ENCODE measurements around the gene BCAP29. TPM values are rescaled to one million over a fixed set of nuclear protein-coding genes. Genes with fewer than 3 reads are reported as not detected.

The BCAP29 gene
- polyA plus RNA-seq, 4 donors, result 16.8 to 39.6 (median 27.1) TPM

- WGBS, 3 donors, result 95 to 100% (median 98%) methylated on average over 4 of the region's 4 CpGs
Measured at GRCh38 chr7:107544848-107545591, 35.0 kb upstream of the BCAP29 start.

GRCh38 chr7:107551936-107552335, 28.1 kb upstream of the BCAP29 start:
- H3K27me3 ChIP-seq (ENCODE audit: control insufficient read depth in 3 of 3, insufficient read depth in 3 of 3, low read length in 3 of 3), result no peaks in the 10 kb centered on the region
- no peak overlapping the region for H3K4me3 ChIP-seq (ENCODE audit: low read depth in 1 of 3, low read length in 3 of 3)
- FAIRE-seq (no peak), DNase-seq (no peak)
- peaks cover 3 to 13% (median 11%) of the 10 kb centered on the region in 3 donors for H3K36me3 ChIP-seq (ENCODE audit: control insufficient read depth in 3 of 3, insufficient read depth in 2 of 3, low read depth in 1 of 3, low read length in 3 of 3)
- no peaks in the 10 kb centered on the region for H3K9me3 ChIP-seq (ENCODE audit: control insufficient read depth in 2 of 2, insufficient read depth in 1 of 2, low read depth in 1 of 2, low read length in 1 of 2)
- no peaks in the 10 kb centered on the region for H3K4me1 ChIP-seq (ENCODE audit: control insufficient read depth in 3 of 3, insufficient read depth in 2 of 3, low read depth in 1 of 3, low read length in 2 of 3)
- no peak overlapping the region for H3K27ac ChIP-seq (ENCODE audit: low read depth in 1 of 3, low read length in 2 of 3)
- 99 to 100% (median 100%) methylated on average over 1 of the region's 1 CpG for WGBS, 3 donors

More at GRCh38 chr7:107544848-107545591, 35.0 kb upstream of the BCAP29 start:
- Histone ChIP-seq H3K4me3 (ENCODE audit: low read depth in 1 of 3, low read length in 3 of 3) (no peak overlapping the region), H3K27ac (ENCODE audit: low read depth in 1 of 3, low read length in 2 of 3) (no peak overlapping the region), H3K27me3 (ENCODE audit: control insufficient read depth in 3 of 3, insufficient read depth in 3 of 3, low read length in 3 of 3) (no peaks in the 10 kb centered on the region), H3K36me3 (ENCODE audit: control insufficient read depth in 3 of 3, insufficient read depth in 2 of 3, low read depth in 1 of 3, low read length in 3 of 3) (peaks cover 0 to 31% (median 8%) of the 10 kb centered on the region in 3 donors), H3K9me3 (ENCODE audit: control insufficient read depth in 2 of 2, insufficient read depth in 1 of 2, low read depth in 1 of 2, low read length in 1 of 2) (peaks cover 0 to 17% of the 10 kb centered on the region in 2 donors), H3K4me1 (ENCODE audit: control insufficient read depth in 3 of 3, insufficient read depth in 2 of 3, low read depth in 1 of 3, low read length in 2 of 3) (no peaks in the 10 kb centered on the region)
- no peak for DNase-seq
- no peak for FAIRE-seq

DNA sequence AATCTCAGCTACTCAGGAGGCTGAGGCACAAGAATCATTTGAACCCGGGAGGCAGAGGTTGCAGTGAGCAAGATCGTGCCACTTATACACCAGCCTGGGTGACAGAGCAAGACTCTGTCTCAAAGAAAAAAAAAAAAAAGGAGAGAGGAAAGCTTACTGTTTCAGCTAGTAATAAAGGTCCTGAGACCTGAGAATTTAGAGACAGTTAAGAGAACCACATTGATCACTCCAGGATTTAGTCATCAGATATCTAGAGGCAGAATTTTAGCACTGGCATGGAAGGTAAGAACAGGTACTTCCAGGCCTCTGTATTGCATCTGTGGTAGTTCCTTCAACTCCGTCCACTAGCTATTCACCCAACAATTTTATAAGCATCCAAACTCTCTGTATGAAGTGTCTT, 24.2 kb upstream of the BCAP29 start:
- Histone ChIP-seq H3K4me1 (ENCODE audit: control insufficient read depth in 3 of 3, insufficient read depth in 2 of 3, low read depth in 1 of 3, low read length in 2 of 3) (peaks cover 0 to 4% (median 0%) of the 10 kb centered on the region in 3 donors), H3K9me3 (ENCODE audit: control insufficient read depth in 2 of 2, insufficient read depth in 1 of 2, low read depth in 1 of 2, low read length in 1 of 2) (no peaks in the 10 kb centered on the region), H3K27ac (ENCODE audit: low read depth in 1 of 3, low read length in 2 of 3) (no peak overlapping the region), H3K36me3 (ENCODE audit: control insufficient read depth in 3 of 3, insufficient read depth in 2 of 3, low read depth in 1 of 3, low read length in 3 of 3) (peaks cover 3 to 15% (median 8%) of the 10 kb centered on the region in 3 donors), H3K4me3 (ENCODE audit: low read depth in 1 of 3, low read length in 3 of 3) (no peak overlapping the region), H3K27me3 (ENCODE audit: control insufficient read depth in 3 of 3, insufficient read depth in 3 of 3, low read length in 3 of 3) (no peaks in the 10 kb centered on the region)
- no peak for FAIRE-seq
- WGBS, 3 donors, result 90 to 96% (median 93%) methylated on average over 3 of the region's 3 CpGs
- DNase-seq, result no peak

- Histone ChIP-seq H3K4me3 (ENCODE audit: low read depth in 1 of 3, low read length in 3 of 3) (peak overlapping the region in 1 of 3 donors; percentile 14), H3K27ac (ENCODE audit: low read depth in 1 of 3, low read length in 2 of 3) (no peak overlapping the region), H3K27me3 (ENCODE audit: control insufficient read depth in 3 of 3, insufficient read depth in 3 of 3, low read length in 3 of 3) (no peaks in the 10 kb centered on the region), H3K9me3 (ENCODE audit: control insufficient read depth in 2 of 2, insufficient read depth in 1 of 2, low read depth in 1 of 2, low read length in 1 of 2) (no peaks in the 10 kb centered on the region), H3K36me3 (ENCODE audit: control insufficient read depth in 3 of 3, insufficient read depth in 2 of 3, low read depth in 1 of 3, low read length in 3 of 3) (peaks cover 3 to 12% (median 5%) of the 10 kb centered on the region in 3 donors), H3K4me1 (ENCODE audit: control insufficient read depth in 3 of 3, insufficient read depth in 2 of 3, low read depth in 1 of 3, low read length in 2 of 3) (peaks cover 0 to 13% (median 10%) of the 10 kb centered on the region in 3 donors)
- FAIRE-seq (no peak), DNase-seq (no peak)
- 56 to 64% (median 57%) methylated on average over 2 of the region's 2 CpGs for WGBS, 3 donors
Measured at GRCh38 chr7:107559864-107560263, 20.2 kb upstream of the BCAP29 start.

- no peak for FAIRE-seq
Measured at GRCh38 chr7:107560898-107561516, 19.0 kb upstream of the BCAP29 start.

GRCh38 chr7:107563081-107563774, 16.8 kb upstream of the BCAP29 start:
- WGBS, 3 donors, result 1 to 2% (median 2%) methylated on average over 20 to 21 of the region's 21 CpGs

More at GRCh38 chr7:107560898-107561516, 19.0 kb upstream of the BCAP29 start:
- Histone ChIP-seq H3K36me3 (ENCODE audit: control insufficient read depth in 3 of 3, insufficient read depth in 2 of 3, low read depth in 1 of 3, low read length in 3 of 3) (peaks cover 0 to 9% (median 4%) of the 10 kb centered on the region in 3 donors), H3K9me3 (ENCODE audit: control insufficient read depth in 2 of 2, insufficient read depth in 1 of 2, low read depth in 1 of 2, low read length in 1 of 2) (no peaks in the 10 kb centered on the region), H3K27ac (ENCODE audit: low read depth in 1 of 3, low read length in 2 of 3) (no peak overlapping the region), H3K4me3 (ENCODE audit: low read depth in 1 of 3, low read length in 3 of 3) (no peak overlapping the region), H3K27me3 (ENCODE audit: control insufficient read depth in 3 of 3, insufficient read depth in 3 of 3, low read length in 3 of 3) (no peaks in the 10 kb centered on the region), H3K4me1 (ENCODE audit: control insufficient read depth in 3 of 3, insufficient read depth in 2 of 3, low read depth in 1 of 3, low read length in 2 of 3) (peaks cover 0 to 13% (median 10%) of the 10 kb centered on the region in 3 donors)
- WGBS, 3 donors, result 83 to 87% (median 86%) methylated on average over 6 of the region's 6 CpGs
- DNase-seq, result peak in 1 of 2 donors; percentile 29

DNA sequence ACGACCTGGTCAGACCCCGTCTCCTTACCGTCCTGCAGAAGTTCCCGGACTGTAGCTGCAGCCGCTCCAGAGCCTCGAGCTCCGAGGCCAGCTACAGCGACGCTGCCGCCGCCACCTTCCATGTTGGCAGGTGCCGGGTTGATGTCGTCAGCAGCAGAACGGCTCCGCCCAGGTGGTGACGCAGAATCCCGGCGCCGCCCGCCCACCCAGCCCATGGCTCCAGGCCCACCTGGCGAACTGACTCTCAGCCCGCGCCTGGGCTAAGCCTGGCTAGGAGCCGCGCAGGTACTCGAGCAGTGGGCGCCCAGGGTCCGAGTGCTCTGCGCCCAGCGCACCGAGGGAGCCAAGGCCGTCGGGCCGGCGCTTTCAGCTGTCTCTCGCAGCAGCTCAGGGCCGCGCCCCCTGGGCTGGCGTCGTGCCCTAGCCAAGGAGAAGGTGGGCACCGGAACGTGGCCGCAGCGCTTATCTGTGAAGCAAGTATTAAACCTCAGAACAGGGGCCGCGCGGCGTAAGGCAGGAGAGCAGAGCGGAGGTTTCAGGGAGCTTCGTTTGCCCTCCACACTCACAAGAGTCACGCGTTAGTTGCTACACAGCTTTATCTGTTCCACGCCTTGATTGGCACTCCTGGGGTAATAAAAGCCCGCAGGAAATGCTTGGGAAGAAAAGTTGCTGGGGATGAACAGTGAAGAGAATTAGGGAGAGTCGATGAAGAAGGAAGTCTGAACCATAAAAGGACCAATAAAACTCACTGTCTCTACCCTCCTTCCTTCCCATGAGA, 16.1 kb upstream of the BCAP29 start, which contains the start of the genes COG5 and DUS4L:
COG5 (minus strand) TSS at position 146 of the 778 bp plus-strand sequence; CDS start at position 122, 24 bp downstream.
DUS4L (plus strand) TSS at position 197 of the 778 bp plus-strand sequence. CDS start 3,100 bp downstream, outside the sequence.
- no peaks in the 10 kb centered on the region for H3K9me3 ChIP-seq (ENCODE audit: control insufficient read depth in 2 of 2, insufficient read depth in 1 of 2, low read depth in 1 of 2, low read length in 1 of 2)
- 0 to 1% (median 0%) methylated on average over 44 to 55 of the region's 55 CpGs for WGBS, 3 donors
- DNase-seq (peak; percentile 89 to 97), FAIRE-seq (no peak)
- H3K4me1 ChIP-seq (ENCODE audit: control insufficient read depth in 3 of 3, insufficient read depth in 2 of 3, low read depth in 1 of 3, low read length in 2 of 3), result peaks cover 0 to 13% (median 10%) of the 10 kb centered on the region in 3 donors
- H3K36me3 ChIP-seq (ENCODE audit: control insufficient read depth in 3 of 3, insufficient read depth in 2 of 3, low read depth in 1 of 3, low read length in 3 of 3), result no peaks in the 10 kb centered on the region
- peak within 1 kb of the TSS; percentile 97 to 100 (median 99) for H3K27ac ChIP-seq (ENCODE audit: low read depth in 1 of 3, low read length in 2 of 3)
- H3K4me3 ChIP-seq (ENCODE audit: low read depth in 1 of 3, low read length in 3 of 3), result peak within 1 kb of the TSS; percentile 81 to 88 (median 87)
- H3K27me3 ChIP-seq (ENCODE audit: control insufficient read depth in 3 of 3, insufficient read depth in 3 of 3, low read length in 3 of 3), result no peaks in the 10 kb centered on the region

More at GRCh38 chr7:107563081-107563774, 16.8 kb upstream of the BCAP29 start:
- H3K9me3 ChIP-seq (ENCODE audit: control insufficient read depth in 2 of 2, insufficient read depth in 1 of 2, low read depth in 1 of 2, low read length in 1 of 2), result no peaks in the 10 kb centered on the region
- peak overlapping the region; percentile 81 to 88 (median 87) for H3K4me3 ChIP-seq (ENCODE audit: low read depth in 1 of 3, low read length in 3 of 3)
- FAIRE-seq, result no peak
- peaks cover 0 to 1% (median 0%) of the 10 kb centered on the region in 3 donors for H3K36me3 ChIP-seq (ENCODE audit: control insufficient read depth in 3 of 3, insufficient read depth in 2 of 3, low read depth in 1 of 3, low read length in 3 of 3)
- DNase-seq, result peak; percentile 60 to 71
- H3K4me1 ChIP-seq (ENCODE audit: control insufficient read depth in 3 of 3, insufficient read depth in 2 of 3, low read depth in 1 of 3, low read length in 2 of 3), result peaks cover 0 to 13% (median 10%) of the 10 kb centered on the region in 3 donors
- peak overlapping the region; percentile 97 to 100 (median 99) for H3K27ac ChIP-seq (ENCODE audit: low read depth in 1 of 3, low read length in 2 of 3)
- no peaks in the 10 kb centered on the region for H3K27me3 ChIP-seq (ENCODE audit: control insufficient read depth in 3 of 3, insufficient read depth in 3 of 3, low read length in 3 of 3)
